Left lung (tissue), 10 donors: ENCODE results near the gene RAPGEF4. TPM values are rescaled to one million over a fixed set of nuclear protein-coding genes. Genes with fewer than 3 reads are reported as not detected.
A peak's percentile ranks its signal among the peaks of the same experiment; 100 is the strongest.

Experiments
- ATAC-seq: fragments of 200-7000 bp; cut with Tn5 transposase; one replicate; pipeline ENCODE4 v1.9.1; 2020; ENCODE audit warnings: moderate library complexity
- DNase-seq, 4 donors: peaks; one replicate each; pipeline ENCODE4 v3.0.0-alpha.2; 2013 to 2020
- H3K27ac ChIP-seq, 2 donors: fragments of 200-600 bp; sonication (generic) in 1 of 2; one replicate each; pipeline versions ENCODE4 v1.5.0 to v1.8.0; 2020 to 2021
- H3K27me3 ChIP-seq, 2 donors: fragments of 200-600 bp; sonication (generic) in 1 of 2; one replicate each; pipeline versions ENCODE4 v1.5.0 to v1.8.0; 2020 to 2021
- H3K36me3 ChIP-seq, 2 donors: fragments of 200-600 bp; sonication (generic) in 1 of 2; one replicate each; pipeline versions ENCODE4 v1.5.0 to v1.8.0; 2020 to 2021
- H3K4me1 ChIP-seq, 2 donors: fragments of 200-600 bp; one replicate each; pipeline ENCODE4 v1.8.0; 2021
- H3K4me3 ChIP-seq, 2 donors: fragments of 200-600 bp; sonication (generic) in 1 of 2; one replicate each; pipeline versions ENCODE4 v1.5.0 to v1.8.0; 2020 to 2021; ENCODE audit warnings: mild to moderate bottlenecking in 1 of 2
- H3K9me3 ChIP-seq, 2 donors: fragments of 200-600 bp; sonication (generic) in 1 of 2; one replicate each; pipeline versions ENCODE4 v1.5.0 to v1.8.0; 2020 to 2021
- intact Hi-C, 2 donors: fragments of 100-400 bp; cut with DNase I; formaldehyde crosslinking; loops; one replicate each; pipeline versions ENCODE4 v1.11.2 to v1.14.2; 2022
- polyA plus RNA-seq, 6 donors: library from polyadenylated mRNA; unstranded; fragments of 120-200 nt; gene quantifications; one replicate each; pipeline ENCODE4 v1.2.1, GENCODE V29; 2013; ENCODE audit not compliant: insufficient read length in 6 of 6
- total RNA-seq, 2 donors: library from RNA; stranded (reverse); fragmentation: NEBNext Ultra II Directional; extraction: Animal tissue kit (Norgen Biotek cat#: 25700); gene quantifications; one replicate each; pipeline ENCODE4 v1.2.1, GENCODE V29; 2021
- TF ChIP-seq, protein P1 (sequence below), 2 donors: fragments of 200-600 bp; sonication (generic) in 1 of 2; IDR thresholded peaks; one replicate each; pipeline versions ENCODE4 v1.5.0 to v1.8.0; 2021; ENCODE audit warnings: antibody characterized with exemption in 2 of 2
- donor health status: DM: no; HTN: yes; CAD: no.
- donor health status: DM: no; HTN: no; CAD: no.

Gene RAPGEF4
- total and polyA plus RNA-seq, 8 donors = 9.1 to 16.2 (median 11.8) TPM

DNA sequence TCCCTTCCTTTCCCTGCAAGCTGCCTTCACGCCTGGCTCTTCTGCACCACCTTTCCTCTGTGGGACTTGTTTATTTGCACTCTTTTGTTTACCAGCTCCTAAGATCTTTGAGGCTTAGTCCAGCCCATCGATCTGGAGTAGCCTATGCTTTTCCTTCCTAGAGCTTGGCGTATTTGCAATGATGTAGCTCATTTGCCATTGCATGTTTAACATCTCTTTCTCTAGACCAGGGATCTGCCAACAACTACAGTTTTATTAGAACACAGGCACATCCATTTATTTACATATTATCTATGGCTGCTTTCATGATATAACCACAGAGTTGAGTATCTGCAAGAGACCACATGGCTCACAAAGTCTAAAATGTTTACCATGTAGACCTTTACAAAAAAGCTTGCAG lies 150.4 kb downstream of the RAPGEF4 start:
- no peak overlapping the region for H3K4me3 ChIP-seq
- TF ChIP-seq, protein P1, sequence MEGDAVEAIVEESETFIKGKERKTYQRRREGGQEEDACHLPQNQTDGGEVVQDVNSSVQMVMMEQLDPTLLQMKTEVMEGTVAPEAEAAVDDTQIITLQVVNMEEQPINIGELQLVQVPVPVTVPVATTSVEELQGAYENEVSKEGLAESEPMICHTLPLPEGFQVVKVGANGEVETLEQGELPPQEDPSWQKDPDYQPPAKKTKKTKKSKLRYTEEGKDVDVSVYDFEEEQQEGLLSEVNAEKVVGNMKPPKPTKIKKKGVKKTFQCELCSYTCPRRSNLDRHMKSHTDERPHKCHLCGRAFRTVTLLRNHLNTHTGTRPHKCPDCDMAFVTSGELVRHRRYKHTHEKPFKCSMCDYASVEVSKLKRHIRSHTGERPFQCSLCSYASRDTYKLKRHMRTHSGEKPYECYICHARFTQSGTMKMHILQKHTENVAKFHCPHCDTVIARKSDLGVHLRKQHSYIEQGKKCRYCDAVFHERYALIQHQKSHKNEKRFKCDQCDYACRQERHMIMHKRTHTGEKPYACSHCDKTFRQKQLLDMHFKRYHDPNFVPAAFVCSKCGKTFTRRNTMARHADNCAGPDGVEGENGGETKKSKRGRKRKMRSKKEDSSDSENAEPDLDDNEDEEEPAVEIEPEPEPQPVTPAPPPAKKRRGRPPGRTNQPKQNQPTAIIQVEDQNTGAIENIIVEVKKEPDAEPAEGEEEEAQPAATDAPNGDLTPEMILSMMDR (IDR thresholded peaks at IDR 0.05) = no peak

DNA sequence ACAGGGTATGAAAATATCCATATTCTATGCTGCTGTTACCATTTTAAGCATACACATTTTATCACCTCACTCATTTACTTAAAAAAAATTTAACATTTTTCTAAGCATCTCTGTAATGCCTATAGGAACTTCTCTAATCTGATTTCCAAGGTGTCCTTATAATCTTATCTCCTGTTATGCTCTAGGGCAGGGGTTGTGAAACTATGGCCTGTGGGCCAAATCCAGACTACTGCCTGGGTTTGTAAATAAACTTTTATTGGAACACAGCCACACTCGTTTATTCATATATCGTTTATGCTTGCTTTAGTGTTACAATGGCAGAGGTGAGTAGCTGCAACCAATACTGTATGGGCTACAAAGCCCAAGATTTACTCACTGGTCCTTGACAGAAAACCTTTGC lies 151.6 kb downstream of the RAPGEF4 start:
- no peaks in the 10 kb centered on the region for H3K27me3 ChIP-seq

More for the DNA sequence above, 150.4 kb downstream of the RAPGEF4 start:
- H3K27ac ChIP-seq = no peak overlapping the region
- no peak for DNase-seq
- intact Hi-C loops = no loop called here
- H3K36me3 ChIP-seq = no peaks in the 10 kb centered on the region
- no peaks in the 10 kb centered on the region for H3K9me3 ChIP-seq
- ATAC-seq = no peak
- H3K27me3 ChIP-seq = no peaks in the 10 kb centered on the region
- no peaks in the 10 kb centered on the region for H3K4me1 ChIP-seq

DNA sequence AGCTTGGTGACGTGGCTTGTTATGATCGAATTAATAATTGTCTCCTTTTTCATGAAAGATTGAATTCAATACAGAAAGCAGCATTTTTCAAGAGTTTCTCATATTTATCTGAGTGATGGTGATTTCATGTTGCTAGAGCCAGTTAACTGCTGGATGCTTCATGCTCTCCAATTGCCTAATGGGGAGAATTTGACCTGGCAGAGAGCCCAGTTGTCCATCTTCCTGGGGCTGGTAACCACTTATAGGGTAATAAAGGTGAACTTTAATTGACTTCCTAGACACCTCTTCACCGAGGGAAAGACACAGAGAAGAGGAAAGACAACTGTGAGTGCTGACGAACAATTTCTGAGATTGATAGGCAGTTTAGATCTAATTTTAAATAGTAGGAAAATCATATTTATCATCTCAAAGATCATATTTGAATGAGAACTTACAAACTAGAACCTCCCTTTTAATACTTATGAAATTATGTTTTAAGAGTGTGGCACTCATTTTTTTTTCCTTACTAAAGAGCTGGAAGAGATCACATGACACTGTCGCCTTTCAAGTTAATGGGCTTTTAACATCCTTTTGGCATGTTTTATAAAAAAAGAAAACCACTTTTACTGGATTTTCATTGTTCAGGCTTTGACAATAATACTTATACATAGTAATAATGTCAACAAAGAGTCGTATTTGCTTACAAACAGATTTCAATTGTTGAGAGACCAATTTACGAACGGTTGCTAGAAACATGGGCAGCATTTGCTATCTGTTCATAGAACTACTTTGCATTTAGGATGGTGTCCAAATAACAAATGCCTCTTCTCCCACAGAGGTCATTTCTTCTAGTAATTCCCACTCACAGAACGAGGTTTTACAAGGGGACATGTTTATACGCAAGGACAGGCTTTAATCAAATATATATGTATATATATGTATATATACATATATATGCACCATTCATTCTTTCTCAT lies 153.3 kb downstream of the RAPGEF4 start:
- Histone ChIP-seq H3K9me3 (no peaks in the 10 kb centered on the region), H3K4me1 (no peaks in the 10 kb centered on the region), H3K27ac (no peak overlapping the region), H3K27me3 (no peaks in the 10 kb centered on the region), H3K4me3 (no peak overlapping the region), H3K36me3 (no peaks in the 10 kb centered on the region)
- ATAC-seq (no peak), DNase-seq (peak in 1 of 4 donors; percentile 10)
- TF ChIP-seq, protein P1 (IDR thresholded peaks at IDR 0.05) = no peak
- intact Hi-C loops = no loop called here

More for the DNA sequence above, 151.6 kb downstream of the RAPGEF4 start:
- TF ChIP-seq, protein P1 (IDR thresholded peaks at IDR 0.05) = no peak
- Histone ChIP-seq H3K9me3 (no peaks in the 10 kb centered on the region), H3K4me1 (no peaks in the 10 kb centered on the region), H3K4me3 (no peak overlapping the region), H3K36me3 (no peaks in the 10 kb centered on the region), H3K27ac (no peak overlapping the region)
- ATAC-seq = no peak
- intact Hi-C loops = no loop called here
- DNase-seq = no peak

DNA sequence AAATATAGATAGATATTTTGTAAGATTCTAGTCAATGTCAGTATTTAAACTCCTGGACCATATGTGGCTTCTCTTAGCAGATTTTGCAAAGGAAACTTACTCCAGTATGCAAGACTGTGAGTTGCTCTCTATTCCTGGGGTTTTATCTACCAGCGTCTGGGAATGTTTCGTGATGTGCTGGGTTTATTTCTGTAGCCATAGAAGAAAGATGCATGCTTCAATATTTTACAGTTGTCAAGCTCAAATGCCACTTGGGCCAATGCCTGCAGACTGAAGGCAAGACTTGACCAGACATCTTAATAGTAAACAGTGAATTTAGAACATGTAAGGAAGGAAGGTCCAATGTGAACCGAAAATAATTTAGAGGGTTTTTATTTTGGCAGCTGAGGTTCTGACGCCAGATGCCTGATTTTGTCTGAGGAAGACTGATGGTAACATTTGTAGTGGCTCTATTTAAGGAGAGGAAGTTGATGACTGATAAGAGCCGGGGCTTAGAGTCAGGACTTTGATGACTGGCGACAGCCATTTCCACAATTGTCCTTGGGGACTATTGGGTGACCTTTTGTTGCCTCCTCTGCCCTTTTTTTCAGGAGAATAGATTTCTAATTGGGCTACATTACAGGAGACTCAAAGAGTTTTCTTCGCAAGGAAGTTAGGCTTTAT lies 154.3 kb downstream of the RAPGEF4 start:
- intact Hi-C loops = no loop called here
- Histone ChIP-seq H3K4me1 (no peaks in the 10 kb centered on the region), H3K9me3 (no peaks in the 10 kb centered on the region), H3K36me3 (no peaks in the 10 kb centered on the region), H3K27ac (no peak overlapping the region), H3K4me3 (no peak overlapping the region), H3K27me3 (no peaks in the 10 kb centered on the region)
- ATAC-seq (no peak), DNase-seq (no peak)
- TF ChIP-seq, protein P1 (IDR thresholded peaks at IDR 0.05) = no peak

DNA sequence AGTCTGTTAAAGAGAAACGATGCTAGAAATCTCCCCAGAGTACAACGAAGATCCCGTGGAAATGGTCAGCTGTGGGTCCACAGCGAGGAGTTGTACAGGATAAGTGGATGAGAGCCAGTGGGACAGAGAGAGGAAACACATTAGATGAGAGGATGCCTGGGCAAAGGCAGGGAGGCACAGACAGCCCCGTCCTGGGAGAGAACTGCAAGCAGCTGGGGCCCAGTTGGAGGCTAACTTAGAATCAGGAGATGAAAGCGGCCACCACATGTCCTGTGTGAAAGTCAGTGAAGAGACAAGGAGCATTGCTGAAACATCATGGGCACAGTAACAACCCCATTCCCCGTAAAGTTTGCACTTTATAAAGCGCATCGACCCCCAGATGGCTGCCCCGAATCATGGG lies 157.5 kb downstream of the RAPGEF4 start:
- TF ChIP-seq, protein P1 (IDR thresholded peaks at IDR 0.05) = no peak
- ATAC-seq (no peak), DNase-seq (no peak)
- Histone ChIP-seq H3K27ac (no peak overlapping the region), H3K36me3 (no peaks in the 10 kb centered on the region), H3K4me3 (no peak overlapping the region), H3K9me3 (no peaks in the 10 kb centered on the region), H3K4me1 (no peaks in the 10 kb centered on the region), H3K27me3 (no peaks in the 10 kb centered on the region)
- intact Hi-C loops = no loop called here
